ENCODE measurements around the gene PDGFB.

- no peak for TF ChIP-seq EZH2 (IDR thresholded peaks at IDR 0.05)
- TF ChIP-seq POLR2AphosphoS5 (IDR thresholded peaks at IDR 0.05; ENCODE audit: borderline replicate concordance, low read depth, low read length), result no peak
These were observed 10.4 kb downstream of the PDGFB start for GRCh38 chr22:39234472-39234787.

Data from SK-N-MC (cell line).